ENCODE data around the gene TMEM95. TPM values are rescaled to one million over a fixed set of nuclear protein-coding genes. Genes with fewer than 3 reads are reported as not detected.
A peak's percentile ranks its signal among the peaks of the same experiment; 100 is the strongest.

TMEM95 gene
- total and polyA plus RNA-seq, 4 donors = not detected

- Histone ChIP-seq H3K27ac (ENCODE audit: low read depth, low read length) (no peak overlapping the region), H3K36me3 (ENCODE audit: control insufficient read depth, insufficient read depth, low read length) (peaks cover 27% of the 10 kb centered on the region), H3K4me1 (ENCODE audit: control insufficient read depth, insufficient read depth, low read length) (peaks cover 36% of the 10 kb centered on the region), H3K4me3 (ENCODE audit: low read depth, low read length) (peak overlapping the region; percentile 43), H3K27me3 (ENCODE audit: control insufficient read depth, insufficient read depth, low read length) (peaks cover 55% of the 10 kb centered on the region), H3K9me3 (ENCODE audit: control insufficient read depth, insufficient read depth, low read length) (no peaks in the 10 kb centered on the region)
- 5% methylated on average over 65 of the region's 65 CpGs for WGBS (ENCODE audit: insufficient coverage)
- peak in 2 of 6 donors; percentile 82 to 89 for DNase-seq (ENCODE audit: low read depth in 4 of 6, low spot score in 6 of 6)
Measured at GRCh38 chr17:7383742-7384488, 29.0 kb downstream of the TMEM95 start.

GRCh38 chr17:7384489-7385081, 29.6 kb downstream of the TMEM95 start:
- peak in 2 of 6 donors; percentile 22 to 44 for DNase-seq (ENCODE audit: low read depth in 4 of 6, low spot score in 6 of 6)

GRCh38 chr17:7388856-7389255, 33.9 kb downstream of the TMEM95 start:
- WGBS (ENCODE audit: insufficient coverage) = 97% methylated on average over 10 of the region's 10 CpGs
- Histone ChIP-seq H3K27me3 (ENCODE audit: control insufficient read depth, insufficient read depth, low read length) (peaks cover 9% of the 10 kb centered on the region), H3K36me3 (ENCODE audit: control insufficient read depth, insufficient read depth, low read length) (peaks cover 62% of the 10 kb centered on the region), H3K4me1 (ENCODE audit: control insufficient read depth, insufficient read depth, low read length) (peaks cover 18% of the 10 kb centered on the region), H3K4me3 (ENCODE audit: low read depth, low read length) (no peak overlapping the region), H3K9me3 (ENCODE audit: control insufficient read depth, insufficient read depth, low read length) (no peaks in the 10 kb centered on the region), H3K27ac (ENCODE audit: low read depth, low read length) (no peak overlapping the region)
- no peak for DNase-seq (ENCODE audit: low read depth in 4 of 6, low spot score in 6 of 6)

More at GRCh38 chr17:7384489-7385081, 29.6 kb downstream of the TMEM95 start:
- H3K27ac ChIP-seq (ENCODE audit: low read depth, low read length) = no peak overlapping the region
- no peaks in the 10 kb centered on the region for H3K9me3 ChIP-seq (ENCODE audit: control insufficient read depth, insufficient read depth, low read length)
- 33% methylated on average over 16 of the region's 23 CpGs for WGBS (ENCODE audit: insufficient coverage)
- H3K4me3 ChIP-seq (ENCODE audit: low read depth, low read length) = peak overlapping the region; percentile 43
- H3K27me3 ChIP-seq (ENCODE audit: control insufficient read depth, insufficient read depth, low read length) = peaks cover 50% of the 10 kb centered on the region
- H3K36me3 ChIP-seq (ENCODE audit: control insufficient read depth, insufficient read depth, low read length) = peaks cover 33% of the 10 kb centered on the region
- H3K4me1 ChIP-seq (ENCODE audit: control insufficient read depth, insufficient read depth, low read length) = peaks cover 36% of the 10 kb centered on the region

- Histone ChIP-seq H3K9me3 (ENCODE audit: control insufficient read depth, insufficient read depth, low read length) (no peaks in the 10 kb centered on the region), H3K36me3 (ENCODE audit: control insufficient read depth, insufficient read depth, low read length) (peaks cover 62% of the 10 kb centered on the region), H3K27ac (ENCODE audit: low read depth, low read length) (no peak overlapping the region), H3K4me3 (ENCODE audit: low read depth, low read length) (no peak overlapping the region), H3K4me1 (ENCODE audit: control insufficient read depth, insufficient read depth, low read length) (peaks cover 17% of the 10 kb centered on the region), H3K27me3 (ENCODE audit: control insufficient read depth, insufficient read depth, low read length) (no peaks in the 10 kb centered on the region)
- WGBS (ENCODE audit: insufficient coverage) = 79% methylated on average over 11 of the region's 19 CpGs
- no peak for DNase-seq (ENCODE audit: low read depth in 4 of 6, low spot score in 6 of 6)
Measured at GRCh38 chr17:7389924-7390910, 35.3 kb downstream of the TMEM95 start.

GRCh38 chr17:7391307-7391706, 36.4 kb downstream of the TMEM95 start:
- Histone ChIP-seq H3K27me3 (ENCODE audit: control insufficient read depth, insufficient read depth, low read length) (no peaks in the 10 kb centered on the region), H3K36me3 (ENCODE audit: control insufficient read depth, insufficient read depth, low read length) (peaks cover 60% of the 10 kb centered on the region), H3K4me3 (ENCODE audit: low read depth, low read length) (no peak overlapping the region), H3K27ac (ENCODE audit: low read depth, low read length) (no peak overlapping the region), H3K9me3 (ENCODE audit: control insufficient read depth, insufficient read depth, low read length) (no peaks in the 10 kb centered on the region), H3K4me1 (ENCODE audit: control insufficient read depth, insufficient read depth, low read length) (peaks cover 18% of the 10 kb centered on the region)
- no peak for DNase-seq (ENCODE audit: low read depth in 4 of 6, low spot score in 6 of 6)
- WGBS (ENCODE audit: insufficient coverage) = 83% methylated on average over 2 of the region's 2 CpGs

GRCh38 chr17:7392696-7393612, 38.0 kb downstream of the TMEM95 start:
- Histone ChIP-seq H3K27ac (ENCODE audit: low read depth, low read length) (no peak overlapping the region), H3K4me3 (ENCODE audit: low read depth, low read length) (peak overlapping the region; percentile 77), H3K27me3 (ENCODE audit: control insufficient read depth, insufficient read depth, low read length) (no peaks in the 10 kb centered on the region), H3K36me3 (ENCODE audit: control insufficient read depth, insufficient read depth, low read length) (peaks cover 48% of the 10 kb centered on the region), H3K9me3 (ENCODE audit: control insufficient read depth, insufficient read depth, low read length) (no peaks in the 10 kb centered on the region), H3K4me1 (ENCODE audit: control insufficient read depth, insufficient read depth, low read length) (peaks cover 18% of the 10 kb centered on the region)
- WGBS (ENCODE audit: insufficient coverage) = 47% methylated on average over 34 of the region's 42 CpGs
- peak in 2 of 6 donors; percentile 32 to 47 for DNase-seq (ENCODE audit: low read depth in 4 of 6, low spot score in 6 of 6)

GRCh38 chr17:7393613-7394451, 38.9 kb downstream of the TMEM95 start:
- no peaks in the 10 kb centered on the region for H3K27me3 ChIP-seq (ENCODE audit: control insufficient read depth, insufficient read depth, low read length)
- no peaks in the 10 kb centered on the region for H3K9me3 ChIP-seq (ENCODE audit: control insufficient read depth, insufficient read depth, low read length)
- H3K4me3 ChIP-seq (ENCODE audit: low read depth, low read length) = peak overlapping the region; percentile 77
- DNase-seq (ENCODE audit: low read depth in 4 of 6, low spot score in 6 of 6) = no peak
- H3K36me3 ChIP-seq (ENCODE audit: control insufficient read depth, insufficient read depth, low read length) = peaks cover 39% of the 10 kb centered on the region
- WGBS (ENCODE audit: insufficient coverage) = 2% methylated on average over 43 of the region's 48 CpGs
- peak overlapping the region; percentile 87 for H3K27ac ChIP-seq (ENCODE audit: low read depth, low read length)
- H3K4me1 ChIP-seq (ENCODE audit: control insufficient read depth, insufficient read depth, low read length) = peaks cover 18% of the 10 kb centered on the region

- H3K36me3 ChIP-seq (ENCODE audit: control insufficient read depth, insufficient read depth, low read length) = peaks cover 31% of the 10 kb centered on the region
- under 1% methylated on average over 71 of the region's 71 CpGs for WGBS (ENCODE audit: insufficient coverage)
- peaks cover 18% of the 10 kb centered on the region for H3K4me1 ChIP-seq (ENCODE audit: control insufficient read depth, insufficient read depth, low read length)
- peak within 1 kb of the TSS; percentile 77 for H3K4me3 ChIP-seq (ENCODE audit: low read depth, low read length)
- DNase-seq (ENCODE audit: low read depth in 4 of 6, low spot score in 6 of 6) = peak in 4 of 6 donors; percentile 67 to 94 (median 82)
- H3K9me3 ChIP-seq (ENCODE audit: control insufficient read depth, insufficient read depth, low read length) = no peaks in the 10 kb centered on the region
- peak within 1 kb of the TSS; percentile 87 for H3K27ac ChIP-seq (ENCODE audit: low read depth, low read length)
- H3K27me3 ChIP-seq (ENCODE audit: control insufficient read depth, insufficient read depth, low read length) = no peaks in the 10 kb centered on the region
Measured at GRCh38 chr17:7394452-7395191, 39.7 kb downstream of the TMEM95 start, which contains the start of gene PLSCR3. TSS of gene PLSCR3 (minus strand) at chr17:7394525. CDS start at chr17:7394110, 415 bp downstream.

Data from spinal cord (tissue), 10 donors.